ENCODE data around the gene BCAP31.

Gene BCAP31

DNA sequence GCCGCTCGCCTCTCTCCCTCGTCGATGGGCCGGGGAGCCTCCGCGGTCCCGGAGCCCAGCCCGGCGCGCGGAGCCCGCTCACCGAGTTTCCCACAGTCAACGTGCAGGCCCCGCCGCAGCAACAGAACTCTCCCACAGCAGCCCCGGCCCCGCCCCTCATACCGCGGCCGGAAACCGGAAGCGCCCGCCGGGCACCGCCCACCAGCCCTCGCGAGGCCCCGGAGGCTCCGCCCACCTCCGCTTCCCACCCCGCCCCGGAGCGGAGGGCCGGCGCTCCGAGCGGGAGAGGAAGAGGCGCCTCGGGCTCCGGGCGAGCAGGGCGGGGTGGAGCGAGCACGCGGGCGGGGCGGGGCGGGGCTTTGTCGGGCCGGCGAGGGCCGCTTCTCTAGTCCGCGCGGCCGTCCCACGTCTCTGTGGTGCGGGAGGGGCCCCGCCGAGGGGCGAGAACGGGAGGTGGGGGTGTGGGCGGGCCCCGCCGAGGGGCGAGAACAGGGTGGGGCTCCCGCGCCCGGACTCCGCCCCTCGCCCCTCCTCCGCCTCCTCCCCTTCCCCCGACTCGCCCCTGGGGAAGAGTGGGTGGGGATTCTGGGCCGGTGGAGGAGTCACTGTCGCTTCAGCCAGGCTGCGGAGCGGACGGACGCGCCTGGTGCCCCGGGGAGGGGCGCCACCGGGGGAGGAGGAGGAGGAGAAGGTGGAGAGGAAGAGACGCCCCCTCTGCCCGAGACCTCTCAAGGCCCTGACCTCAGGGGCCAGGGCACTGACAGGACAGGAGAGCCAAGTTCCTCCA, at the start of gene BCAP31, which contains the start of gene ABCD1:
Gene BCAP31 (minus strand): TSS at position 136 of the 787 bp plus-strand sequence. CDS start 1,143 bp downstream, outside the sequence.
Gene ABCD1 (plus strand): TSS at position 605 of the 787 bp plus-strand sequence. CDS start 411 bp downstream, outside the sequence.
- Histone ChIP-seq H3K27me3 (ENCODE audit: control insufficient read depth in 5 of 5, insufficient read depth in 4 of 5, low read length in 5 of 5) (peaks cover 0 to 19% (median 0%) of the 10 kb centered on the region in 5 donors), H3K9me3 (ENCODE audit: control insufficient read depth in 5 of 5, low read length in 5 of 5) (peaks cover 0 to 3% (median 0%) of the 10 kb centered on the region in 5 donors), H3K36me3 (ENCODE audit: control insufficient read depth in 5 of 5, insufficient read depth in 5 of 5, low read length in 5 of 5) (peaks cover 0 to 19% (median 14%) of the 10 kb centered on the region in 5 donors), H3K4me3 (ENCODE audit: low read depth in 1 of 5, low read length in 5 of 5) (peak within 1 kb of the TSS; percentile 65 to 71 (median 70)), H3K4me1 (ENCODE audit: control insufficient read depth in 5 of 5, insufficient read depth in 5 of 5, low read length in 5 of 5) (peaks cover 16 to 60% (median 51%) of the 10 kb centered on the region in 5 donors), H3K9ac (ENCODE audit: low read length in 5 of 5) (peak within 1 kb of the TSS; percentile 65 to 86 (median 80)), H3K27ac (ENCODE audit: low read depth, low read length) (peak within 1 kb of the TSS; percentile 88)

DNA sequence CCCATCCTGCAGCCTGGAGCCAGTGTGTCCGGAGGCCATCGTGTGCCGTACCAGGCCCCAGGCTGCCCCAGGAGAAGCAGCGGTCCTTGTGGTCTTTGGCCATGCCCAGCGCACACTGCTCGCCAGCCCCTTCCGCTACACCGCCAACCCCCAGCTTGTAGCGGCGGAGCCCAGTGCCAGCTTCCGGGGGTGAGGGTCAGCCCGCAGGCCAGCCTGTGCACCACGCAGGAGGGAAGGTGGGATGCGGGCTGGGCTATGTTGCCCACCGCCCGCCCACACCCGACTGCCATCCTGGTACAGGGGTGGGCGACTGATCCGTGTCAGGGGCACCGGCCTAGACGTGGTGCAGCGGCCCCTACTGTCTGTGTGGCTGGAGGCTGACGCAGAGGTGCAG, 49.0 kb upstream of the BCAP31 start:
- Histone ChIP-seq H3K9ac (ENCODE audit: low read length in 5 of 5) (no peak overlapping the region), H3K36me3 (ENCODE audit: control insufficient read depth in 5 of 5, insufficient read depth in 5 of 5, low read length in 5 of 5) (peaks cover 0 to 7% (median 0%) of the 10 kb centered on the region in 5 donors), H3K27ac (ENCODE audit: low read depth, low read length) (no peak overlapping the region)

GRCh38 chrX:153772316-153773217, 48.4 kb upstream of the BCAP31 start:
- Histone ChIP-seq H3K27me3 (ENCODE audit: control insufficient read depth in 5 of 5, insufficient read depth in 4 of 5, low read length in 5 of 5) (peaks cover 0 to 34% (median 13%) of the 10 kb centered on the region in 5 donors), H3K9ac (ENCODE audit: low read length in 5 of 5) (no peak overlapping the region), H3K9me3 (ENCODE audit: control insufficient read depth in 5 of 5, low read length in 5 of 5) (no peaks in the 10 kb centered on the region), H3K4me3 (ENCODE audit: low read depth in 1 of 5, low read length in 5 of 5) (no peak overlapping the region), H3K4me1 (ENCODE audit: control insufficient read depth in 5 of 5, insufficient read depth in 5 of 5, low read length in 5 of 5) (no peaks in the 10 kb centered on the region), H3K27ac (ENCODE audit: low read depth, low read length) (no peak overlapping the region), H3K36me3 (ENCODE audit: control insufficient read depth in 5 of 5, insufficient read depth in 5 of 5, low read length in 5 of 5) (peaks cover 0 to 6% (median 0%) of the 10 kb centered on the region in 5 donors)

More for the DNA sequence above, 49.0 kb upstream of the BCAP31 start:
- H3K9me3 ChIP-seq (ENCODE audit: control insufficient read depth in 5 of 5, low read length in 5 of 5), result no peaks in the 10 kb centered on the region
- no peak overlapping the region for H3K4me3 ChIP-seq (ENCODE audit: low read depth in 1 of 5, low read length in 5 of 5)
- H3K27me3 ChIP-seq (ENCODE audit: control insufficient read depth in 5 of 5, insufficient read depth in 4 of 5, low read length in 5 of 5), result peaks cover 0 to 30% (median 14%) of the 10 kb centered on the region in 5 donors
- no peaks in the 10 kb centered on the region for H3K4me1 ChIP-seq (ENCODE audit: control insufficient read depth in 5 of 5, insufficient read depth in 5 of 5, low read length in 5 of 5)

GRCh38 chrX:153771415-153772315, 47.5 kb upstream of the BCAP31 start:
- Histone ChIP-seq H3K9me3 (ENCODE audit: control insufficient read depth in 5 of 5, low read length in 5 of 5) (no peaks in the 10 kb centered on the region), H3K9ac (ENCODE audit: low read length in 5 of 5) (no peak overlapping the region), H3K27me3 (ENCODE audit: control insufficient read depth in 5 of 5, insufficient read depth in 4 of 5, low read length in 5 of 5) (peaks cover 0 to 35% (median 10%) of the 10 kb centered on the region in 5 donors), H3K4me1 (ENCODE audit: control insufficient read depth in 5 of 5, insufficient read depth in 5 of 5, low read length in 5 of 5) (peaks cover 0 to 4% (median 0%) of the 10 kb centered on the region in 5 donors), H3K36me3 (ENCODE audit: control insufficient read depth in 5 of 5, insufficient read depth in 5 of 5, low read length in 5 of 5) (peaks cover 0 to 6% (median 0%) of the 10 kb centered on the region in 5 donors), H3K4me3 (ENCODE audit: low read depth in 1 of 5, low read length in 5 of 5) (no peak overlapping the region), H3K27ac (ENCODE audit: low read depth, low read length) (no peak overlapping the region)

- H3K36me3 ChIP-seq (ENCODE audit: control insufficient read depth in 5 of 5, insufficient read depth in 5 of 5, low read length in 5 of 5), result peaks cover 0 to 6% (median 0%) of the 10 kb centered on the region in 5 donors
- H3K27ac ChIP-seq (ENCODE audit: low read depth, low read length), result no peak overlapping the region
These were observed 46.6 kb upstream of the BCAP31 start for GRCh38 chrX:153770601-153771414.

DNA sequence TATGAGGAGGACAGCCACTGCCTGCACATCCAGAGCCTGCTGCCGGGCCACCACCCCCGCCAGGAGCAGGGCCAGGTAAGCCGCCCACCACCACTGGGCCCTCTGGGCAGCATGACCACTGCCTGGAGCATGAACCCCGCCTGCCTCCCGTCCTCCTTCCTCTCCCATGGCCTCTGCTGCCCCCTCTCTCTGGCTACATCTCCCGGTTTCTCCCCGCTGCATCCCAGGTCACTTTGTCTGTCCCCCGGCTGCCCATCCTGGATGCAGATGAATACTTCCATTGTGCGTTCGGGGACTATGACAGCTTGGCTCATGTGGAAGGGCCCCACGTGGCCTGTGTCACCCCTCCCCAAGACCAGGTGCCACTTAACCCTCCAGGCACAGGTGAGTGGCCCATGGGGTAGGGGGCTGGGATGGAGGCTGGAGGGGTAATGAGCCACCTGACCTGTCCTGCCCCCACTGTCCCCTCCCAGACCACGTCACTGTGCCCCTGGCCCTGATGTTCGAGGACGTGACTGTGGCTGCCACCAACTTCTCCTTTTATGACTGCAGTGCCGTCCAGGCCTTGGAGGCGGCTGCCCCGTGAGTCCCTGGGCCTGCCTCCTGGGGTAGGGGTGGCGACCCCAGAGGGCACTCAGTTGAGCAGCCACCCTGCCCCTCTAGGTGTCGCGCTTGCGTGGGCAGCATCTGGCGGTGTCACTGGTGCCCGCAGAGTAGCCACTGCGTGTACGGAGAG, 45.8 kb upstream of the BCAP31 start:
- Histone ChIP-seq H3K9me3 (ENCODE audit: control insufficient read depth in 5 of 5, low read length in 5 of 5) (no peaks in the 10 kb centered on the region), H3K4me3 (ENCODE audit: low read depth in 1 of 5, low read length in 5 of 5) (no peak overlapping the region), H3K27me3 (ENCODE audit: control insufficient read depth in 5 of 5, insufficient read depth in 4 of 5, low read length in 5 of 5) (peaks cover 0 to 35% (median 15%) of the 10 kb centered on the region in 5 donors), H3K4me1 (ENCODE audit: control insufficient read depth in 5 of 5, insufficient read depth in 5 of 5, low read length in 5 of 5) (peaks cover 0 to 20% (median 16%) of the 10 kb centered on the region in 5 donors), H3K36me3 (ENCODE audit: control insufficient read depth in 5 of 5, insufficient read depth in 5 of 5, low read length in 5 of 5) (peaks cover 0 to 5% (median 0%) of the 10 kb centered on the region in 5 donors), H3K9ac (ENCODE audit: low read length in 5 of 5) (no peak overlapping the region), H3K27ac (ENCODE audit: low read depth, low read length) (no peak overlapping the region)

More at GRCh38 chrX:153770601-153771414, 46.6 kb upstream of the BCAP31 start:
- Histone ChIP-seq H3K9me3 (ENCODE audit: control insufficient read depth in 5 of 5, low read length in 5 of 5) (no peaks in the 10 kb centered on the region), H3K27me3 (ENCODE audit: control insufficient read depth in 5 of 5, insufficient read depth in 4 of 5, low read length in 5 of 5) (peaks cover 0 to 35% (median 15%) of the 10 kb centered on the region in 5 donors), H3K4me1 (ENCODE audit: control insufficient read depth in 5 of 5, insufficient read depth in 5 of 5, low read length in 5 of 5) (peaks cover 0 to 13% (median 8%) of the 10 kb centered on the region in 5 donors), H3K4me3 (ENCODE audit: low read depth in 1 of 5, low read length in 5 of 5) (no peak overlapping the region), H3K9ac (ENCODE audit: low read length in 5 of 5) (no peak overlapping the region)

DNA sequence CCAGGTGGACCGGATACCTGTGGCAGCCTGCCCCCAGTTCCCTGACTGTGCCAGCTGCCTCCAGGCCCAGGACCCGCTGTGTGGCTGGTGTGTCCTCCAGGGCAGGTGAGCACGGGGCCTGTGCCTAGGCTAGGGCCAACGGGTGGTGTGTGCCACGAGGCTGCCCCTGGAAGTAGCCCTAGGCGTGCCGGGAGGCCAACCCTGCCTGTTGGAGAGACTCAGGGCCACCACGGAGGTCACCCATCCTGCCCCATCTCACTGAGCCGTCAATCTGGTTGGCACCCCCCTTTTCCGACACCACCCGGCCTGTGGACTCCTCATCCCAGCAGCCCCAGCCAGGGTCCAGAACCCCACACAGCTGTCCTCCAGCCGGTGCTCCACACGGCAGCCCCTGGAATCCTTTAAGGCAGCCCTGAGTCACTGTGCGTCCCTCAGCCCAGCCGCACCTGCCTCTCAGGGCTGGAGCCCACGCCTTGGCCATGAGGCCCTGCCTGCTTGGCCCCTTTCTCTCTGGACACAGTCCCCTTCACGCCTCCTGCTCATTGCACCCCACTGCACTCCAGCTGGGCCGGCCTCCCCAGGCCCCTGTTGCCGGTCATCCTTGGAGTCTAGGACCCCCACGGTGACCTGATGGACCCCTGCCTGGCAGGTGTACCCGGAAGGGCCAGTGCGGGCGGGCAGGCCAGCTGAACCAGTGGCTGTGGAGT, 45.1 kb upstream of the BCAP31 start:
- Histone ChIP-seq H3K27ac (ENCODE audit: low read depth, low read length) (no peak overlapping the region), H3K4me1 (ENCODE audit: control insufficient read depth in 5 of 5, insufficient read depth in 5 of 5, low read length in 5 of 5) (peaks cover 0 to 28% (median 23%) of the 10 kb centered on the region in 5 donors), H3K9ac (ENCODE audit: low read length in 5 of 5) (no peak overlapping the region)

More for the DNA sequence above, 45.1 kb upstream of the BCAP31 start:
- no peak overlapping the region for H3K4me3 ChIP-seq (ENCODE audit: low read depth in 1 of 5, low read length in 5 of 5)
- peaks cover 0 to 5% (median 0%) of the 10 kb centered on the region in 5 donors for H3K36me3 ChIP-seq (ENCODE audit: control insufficient read depth in 5 of 5, insufficient read depth in 5 of 5, low read length in 5 of 5)
- peaks cover 0 to 35% (median 21%) of the 10 kb centered on the region in 5 donors for H3K27me3 ChIP-seq (ENCODE audit: control insufficient read depth in 5 of 5, insufficient read depth in 4 of 5, low read length in 5 of 5)
- no peaks in the 10 kb centered on the region for H3K9me3 ChIP-seq (ENCODE audit: control insufficient read depth in 5 of 5, low read length in 5 of 5)

All from subcutaneous abdominal adipose tissue (tissue), 5 donors.